Cardiac fibroblast (primary cell): Measurements from ENCODE around the gene ZFR.

Experiments used
- DNase-seq, 2 donors: peaks; one replicate each; pipeline versions ENCODE4 v3.0.0 to v3.0.0-alpha.2; 2010; ENCODE audit warnings: low read depth in 2 of 2
- H3K4me3 ChIP-seq, 2 donors: replicated peaks in 1 of 2; 1 replicate in 1 of 2; 2 replicates in 1 of 2; pipeline ENCODE4 v1.5.1; 2011; ENCODE audit warnings: low read depth in 2 of 2, low read length in 2 of 2, mild to moderate bottlenecking in 2 of 2, moderate library complexity in 1 of 2
- TF ChIP-seq, protein P1 (sequence below): IDR thresholded peaks from one replicate; pipeline ENCODE4 v1.5.1; 2011; ENCODE audit warnings: low read depth, mild to moderate bottlenecking, low read length, inconsistent platforms

The ZFR gene

DNA sequence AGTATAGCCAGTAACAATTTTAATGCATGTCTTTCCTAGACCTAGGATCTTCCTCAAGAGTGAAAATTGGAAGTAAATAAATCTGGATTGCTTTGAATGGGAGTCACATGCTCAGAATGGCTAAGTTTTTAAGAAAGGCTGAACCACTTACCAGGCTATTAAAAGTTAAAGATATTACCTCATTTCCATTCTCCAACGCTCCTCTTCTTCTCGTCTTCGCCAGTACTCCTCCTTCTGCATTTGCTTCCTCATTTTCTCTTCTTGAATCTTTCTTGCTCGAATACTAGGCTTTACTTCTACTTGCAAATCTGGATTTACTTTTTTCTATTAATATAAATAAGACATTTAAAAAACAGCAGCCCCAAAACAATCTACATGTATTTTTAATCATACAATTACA is 49.6 kb downstream of the ZFR start:
- no peak overlapping the region for H3K4me3 ChIP-seq
- TF ChIP-seq, protein P1, sequence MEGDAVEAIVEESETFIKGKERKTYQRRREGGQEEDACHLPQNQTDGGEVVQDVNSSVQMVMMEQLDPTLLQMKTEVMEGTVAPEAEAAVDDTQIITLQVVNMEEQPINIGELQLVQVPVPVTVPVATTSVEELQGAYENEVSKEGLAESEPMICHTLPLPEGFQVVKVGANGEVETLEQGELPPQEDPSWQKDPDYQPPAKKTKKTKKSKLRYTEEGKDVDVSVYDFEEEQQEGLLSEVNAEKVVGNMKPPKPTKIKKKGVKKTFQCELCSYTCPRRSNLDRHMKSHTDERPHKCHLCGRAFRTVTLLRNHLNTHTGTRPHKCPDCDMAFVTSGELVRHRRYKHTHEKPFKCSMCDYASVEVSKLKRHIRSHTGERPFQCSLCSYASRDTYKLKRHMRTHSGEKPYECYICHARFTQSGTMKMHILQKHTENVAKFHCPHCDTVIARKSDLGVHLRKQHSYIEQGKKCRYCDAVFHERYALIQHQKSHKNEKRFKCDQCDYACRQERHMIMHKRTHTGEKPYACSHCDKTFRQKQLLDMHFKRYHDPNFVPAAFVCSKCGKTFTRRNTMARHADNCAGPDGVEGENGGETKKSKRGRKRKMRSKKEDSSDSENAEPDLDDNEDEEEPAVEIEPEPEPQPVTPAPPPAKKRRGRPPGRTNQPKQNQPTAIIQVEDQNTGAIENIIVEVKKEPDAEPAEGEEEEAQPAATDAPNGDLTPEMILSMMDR = no peak
- no peak for DNase-seq

GRCh38 chr5:32392039-32392438 is 52.5 kb downstream of the ZFR start:
- no peak for DNase-seq
- H3K4me3 ChIP-seq = no peak overlapping the region
- TF ChIP-seq, protein P1 = no peak

DNA sequence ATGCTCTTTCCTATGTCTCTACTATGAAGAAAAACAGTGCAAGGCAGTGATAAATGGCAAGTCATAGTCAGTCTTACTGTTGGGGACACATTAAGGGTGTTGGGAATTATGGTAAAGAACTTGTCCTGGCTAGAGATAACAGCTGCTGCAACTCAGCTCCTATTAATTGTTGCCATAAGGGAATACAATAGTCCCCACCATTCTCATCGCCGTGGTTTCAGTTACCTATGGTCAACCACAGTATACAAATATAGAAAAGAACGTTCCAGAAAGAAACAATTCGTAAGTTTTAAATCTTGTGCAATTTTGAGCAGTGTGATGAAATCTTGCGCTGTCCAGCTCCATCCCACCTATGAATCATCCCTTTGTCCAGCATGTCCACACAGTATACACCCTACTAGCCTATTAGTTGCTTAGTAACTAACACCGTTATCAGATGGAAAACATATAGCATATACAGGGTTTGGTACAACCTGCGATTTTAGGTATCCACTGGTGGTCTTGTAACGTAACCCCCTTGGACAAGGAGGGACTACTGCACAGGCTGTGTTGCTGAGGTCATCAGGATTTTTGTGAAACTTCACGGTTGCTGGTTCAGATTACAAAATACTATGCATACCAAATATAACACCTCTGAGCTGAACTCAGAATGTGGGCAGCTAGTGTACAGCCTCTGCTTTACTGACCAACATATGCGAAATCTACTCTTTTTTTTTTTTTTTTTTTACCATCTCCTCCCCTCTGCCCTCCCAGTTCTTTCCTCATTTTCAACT is 53.5 kb downstream of the ZFR start:
- H3K4me3 ChIP-seq = no peak overlapping the region
- TF ChIP-seq, protein P1 = no peak
- peak; percentile 94 to 97 for DNase-seq

GRCh38 chr5:32388432-32389129 is 56.0 kb downstream of the ZFR start:
- peak; percentile 62 to 88 for DNase-seq
- TF ChIP-seq, protein P1 = no peak
- no peak overlapping the region for H3K4me3 ChIP-seq

- DNase-seq = no peak
- H3K4me3 ChIP-seq = no peak overlapping the region
- TF ChIP-seq, protein P1 = no peak
These were observed 56.7 kb downstream of the ZFR start for GRCh38 chr5:32387841-32388240.

- peak; percentile 25 to 58 for DNase-seq
- H3K4me3 ChIP-seq = no peak overlapping the region
- TF ChIP-seq, protein P1 = no peak
These were observed 57.3 kb downstream of the ZFR start for GRCh38 chr5:32387211-32387610.
